Osteocyte (in vitro differentiated cells): ENCODE results near the gene RD3L. TPM values are rescaled to one million over a fixed set of nuclear protein-coding genes. Genes with fewer than 3 reads are reported as not detected.

Source experiments
- DNase-seq: peaks from one replicate; pipeline ENCODE4 v3.0.0; 2021; ENCODE audit warnings: mixed read lengths; ENCODE audit not compliant: unreplicated experiment; ENCODE audit errors: extremely low spot score
- H3K27ac Mint-ChIP-seq: one replicate; pipeline ENCODE4 v1.8.0; 2021; ENCODE audit warnings: mild to moderate bottlenecking, mixed read lengths; ENCODE audit not compliant: unreplicated experiment
- H3K27me3 Mint-ChIP-seq: one replicate; pipeline ENCODE4 v1.8.0; 2021; ENCODE audit warnings: mixed read lengths; ENCODE audit not compliant: unreplicated experiment
- H3K36me3 Mint-ChIP-seq: one replicate; pipeline ENCODE4 v1.8.0; 2021; ENCODE audit warnings: mixed read lengths; ENCODE audit not compliant: unreplicated experiment
- H3K4me1 Mint-ChIP-seq: one replicate; pipeline ENCODE4 v1.8.0; 2021; ENCODE audit warnings: mixed read lengths; ENCODE audit not compliant: unreplicated experiment
- H3K4me3 Mint-ChIP-seq: one replicate; pipeline ENCODE4 v1.8.0; 2021; ENCODE audit warnings: mild to moderate bottlenecking, moderate library complexity, mixed read lengths; ENCODE audit not compliant: unreplicated experiment
- H3K9me3 Mint-ChIP-seq: one replicate; pipeline ENCODE4 v1.8.0; 2021; ENCODE audit warnings: mixed read lengths; ENCODE audit not compliant: unreplicated experiment
- total RNA-seq: library from RNA; stranded (reverse); gene quantifications from 2 replicates; pipeline ENCODE4 v1.2.1, GENCODE V29; 2021
- TF ChIP-seq, protein P1 (sequence below): fragments of 200-600 bp; sonication (generic); IDR thresholded peaks from 2 replicates; pipeline ENCODE4 v1.5.0; 2021; ENCODE audit warnings: antibody characterized with exemption, mild to moderate bottlenecking, moderate library complexity

Gene RD3L
- total RNA-seq, 1 donor from 2014 or later, result not detected

GRCh38 chr14:103920981-103921854 lies 21.1 kb downstream of the RD3L start:
- H3K9me3 Mint-ChIP-seq, result no peaks in the 10 kb centered on the region
- peak overlapping the region; percentile 87 for H3K4me3 Mint-ChIP-seq
- H3K4me1 Mint-ChIP-seq, result peaks cover 14% of the 10 kb centered on the region
- peak; percentile 98 for DNase-seq
- TF ChIP-seq, protein P1, sequence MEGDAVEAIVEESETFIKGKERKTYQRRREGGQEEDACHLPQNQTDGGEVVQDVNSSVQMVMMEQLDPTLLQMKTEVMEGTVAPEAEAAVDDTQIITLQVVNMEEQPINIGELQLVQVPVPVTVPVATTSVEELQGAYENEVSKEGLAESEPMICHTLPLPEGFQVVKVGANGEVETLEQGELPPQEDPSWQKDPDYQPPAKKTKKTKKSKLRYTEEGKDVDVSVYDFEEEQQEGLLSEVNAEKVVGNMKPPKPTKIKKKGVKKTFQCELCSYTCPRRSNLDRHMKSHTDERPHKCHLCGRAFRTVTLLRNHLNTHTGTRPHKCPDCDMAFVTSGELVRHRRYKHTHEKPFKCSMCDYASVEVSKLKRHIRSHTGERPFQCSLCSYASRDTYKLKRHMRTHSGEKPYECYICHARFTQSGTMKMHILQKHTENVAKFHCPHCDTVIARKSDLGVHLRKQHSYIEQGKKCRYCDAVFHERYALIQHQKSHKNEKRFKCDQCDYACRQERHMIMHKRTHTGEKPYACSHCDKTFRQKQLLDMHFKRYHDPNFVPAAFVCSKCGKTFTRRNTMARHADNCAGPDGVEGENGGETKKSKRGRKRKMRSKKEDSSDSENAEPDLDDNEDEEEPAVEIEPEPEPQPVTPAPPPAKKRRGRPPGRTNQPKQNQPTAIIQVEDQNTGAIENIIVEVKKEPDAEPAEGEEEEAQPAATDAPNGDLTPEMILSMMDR, result peak; percentile 98
- H3K27ac Mint-ChIP-seq, result peak overlapping the region; percentile 77
- H3K27me3 Mint-ChIP-seq, result peaks cover 8% of the 10 kb centered on the region
- no peaks in the 10 kb centered on the region for H3K36me3 Mint-ChIP-seq

GRCh38 chr14:103916636-103917262 lies 25.6 kb downstream of the RD3L start:
- Mint-ChIP-seq H3K27ac (no peak overlapping the region), H3K4me3 (no peak overlapping the region), H3K36me3 (peaks cover 27% of the 10 kb centered on the region), H3K4me1 (peaks cover 14% of the 10 kb centered on the region), H3K9me3 (no peaks in the 10 kb centered on the region), H3K27me3 (no peaks in the 10 kb centered on the region)
- TF ChIP-seq, protein P1, result no peak
- DNase-seq, result no peak

DNA sequence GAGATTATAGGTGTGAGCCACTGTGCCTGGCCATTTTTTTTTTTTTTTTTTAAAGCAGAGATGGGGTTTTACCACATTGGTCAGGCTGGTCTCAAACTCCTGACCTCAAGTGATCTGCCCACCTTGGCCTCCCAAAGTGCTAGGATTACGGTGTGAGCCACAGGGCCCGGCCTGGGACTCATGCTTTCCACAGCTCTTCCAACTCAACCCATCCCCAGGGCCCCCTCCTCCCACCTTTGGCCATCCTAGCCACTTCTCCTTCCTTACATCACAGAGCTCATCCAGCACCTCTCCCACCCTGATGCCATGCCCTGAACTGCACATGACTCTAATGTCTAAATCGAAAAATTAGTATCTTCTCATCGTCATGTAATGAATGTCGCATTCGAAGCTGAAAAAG lies 26.7 kb downstream of the RD3L start:
- Mint-ChIP-seq H3K27me3 (no peaks in the 10 kb centered on the region), H3K4me3 (no peak overlapping the region), H3K27ac (no peak overlapping the region), H3K4me1 (peaks cover 10% of the 10 kb centered on the region), H3K36me3 (peaks cover 29% of the 10 kb centered on the region), H3K9me3 (no peaks in the 10 kb centered on the region)
- TF ChIP-seq, protein P1, result no peak
- DNase-seq, result no peak

GRCh38 chr14:103910984-103911383 lies 31.3 kb downstream of the RD3L start:
- TF ChIP-seq, protein P1, result no peak
- Mint-ChIP-seq H3K27ac (no peak overlapping the region), H3K4me1 (peaks cover 6% of the 10 kb centered on the region), H3K9me3 (no peaks in the 10 kb centered on the region), H3K36me3 (peaks cover 31% of the 10 kb centered on the region), H3K27me3 (no peaks in the 10 kb centered on the region), H3K4me3 (no peak overlapping the region)
- no peak for DNase-seq

DNA sequence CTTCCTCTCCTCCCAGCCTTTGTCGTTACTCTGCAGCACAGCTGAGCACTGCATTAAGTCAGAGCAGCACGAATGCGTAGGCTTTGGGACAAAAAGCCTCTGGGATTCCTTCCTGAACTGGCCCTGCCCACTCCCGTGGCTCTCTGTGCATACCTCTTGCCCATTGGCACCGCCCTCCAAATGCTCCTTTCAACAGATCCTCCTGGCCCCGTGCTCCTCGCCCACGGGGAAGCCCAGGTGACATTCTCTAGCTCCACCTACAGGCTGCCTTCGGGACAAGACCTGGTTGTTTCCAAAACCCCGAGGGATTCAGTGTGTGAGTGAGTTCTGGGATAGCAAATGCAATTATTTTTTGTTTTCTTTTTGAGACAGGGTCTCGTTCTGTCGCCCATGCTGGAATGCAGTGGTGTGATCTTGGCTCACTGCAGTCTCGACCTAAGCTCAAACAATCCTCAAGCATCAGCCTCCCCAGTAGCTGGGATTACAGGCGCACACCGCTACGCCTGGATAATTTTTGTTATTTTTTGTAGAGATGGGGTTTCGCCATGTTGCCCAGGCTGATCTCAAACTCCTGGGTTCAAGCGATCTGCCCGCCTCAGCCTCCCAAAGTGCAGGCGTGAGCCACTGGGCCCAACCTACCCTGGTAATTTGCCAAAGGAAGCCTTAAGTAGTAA lies 31.9 kb downstream of the RD3L start:
- no peaks in the 10 kb centered on the region for H3K27me3 Mint-ChIP-seq
- TF ChIP-seq, protein P1, result peak; percentile 73
- H3K36me3 Mint-ChIP-seq, result peaks cover 28% of the 10 kb centered on the region
- H3K4me3 Mint-ChIP-seq, result no peak overlapping the region
- H3K9me3 Mint-ChIP-seq, result no peaks in the 10 kb centered on the region
- no peak for DNase-seq
- H3K4me1 Mint-ChIP-seq, result peaks cover 6% of the 10 kb centered on the region
- no peak overlapping the region for H3K27ac Mint-ChIP-seq
